Activated T-helper 17 cell treated with anti-CD3 and anti-CD28 coated beads, Interleukin-2, amount 50 U/mL, for 72 hours (primary cell): Measurements from ENCODE around the gene AP1M1. TPM values are rescaled to one million over a fixed set of nuclear protein-coding genes. Genes with fewer than 3 reads are reported as not detected.
A peak's percentile ranks its signal among the peaks of the same experiment; 100 is the strongest.

Experiments used
- ATAC-seq: fragments of 150-1000 bp; cut with Tn5 transposase; replicated peaks from 2 replicates; pipeline ENCODE4 v1.10.0; 2021; ENCODE audit warnings: mild to moderate bottlenecking, moderate library complexity
- H3K27ac Mint-ChIP-seq: one replicate; pipeline ENCODE4 v1.8.0; 2022; ENCODE audit warnings: mixed read lengths
- H3K27me3 Mint-ChIP-seq: one replicate; pipeline ENCODE4 v1.8.0; 2022; ENCODE audit warnings: mixed read lengths
- H3K36me3 Mint-ChIP-seq: one replicate; pipeline ENCODE4 v1.8.0; 2022; ENCODE audit warnings: low read depth, mild to moderate bottlenecking, mixed read lengths
- H3K4me1 Mint-ChIP-seq: one replicate; pipeline ENCODE4 v1.8.0; 2022; ENCODE audit warnings: mixed read lengths
- H3K4me3 Mint-ChIP-seq: one replicate; pipeline ENCODE4 v1.8.0; 2022; ENCODE audit warnings: mild to moderate bottlenecking, mixed read lengths
- H3K9me3 Mint-ChIP-seq: one replicate; pipeline ENCODE4 v1.8.0; 2022; ENCODE audit warnings: mixed read lengths
- total RNA-seq, 2 donors: library from RNA; stranded (reverse); gene quantifications; one replicate each; pipeline ENCODE4 v1.2.3, GENCODE V29; 2022

AP1M1 gene
- total RNA-seq, 2 donors from 2014 or later: 103 to 110 TPM

- peak; percentile 96 for ATAC-seq
- no peaks in the 10 kb centered on the region for H3K27me3 Mint-ChIP-seq
- no peak overlapping the region for H3K27ac Mint-ChIP-seq
- H3K9me3 Mint-ChIP-seq: no peaks in the 10 kb centered on the region
- peaks cover 7% of the 10 kb centered on the region for H3K4me1 Mint-ChIP-seq
- H3K4me3 Mint-ChIP-seq: no peak overlapping the region
- no peaks in the 10 kb centered on the region for H3K36me3 Mint-ChIP-seq
These were observed 49.9 kb downstream of the AP1M1 start for GRCh38 chr19:16247353-16248182.

DNA sequence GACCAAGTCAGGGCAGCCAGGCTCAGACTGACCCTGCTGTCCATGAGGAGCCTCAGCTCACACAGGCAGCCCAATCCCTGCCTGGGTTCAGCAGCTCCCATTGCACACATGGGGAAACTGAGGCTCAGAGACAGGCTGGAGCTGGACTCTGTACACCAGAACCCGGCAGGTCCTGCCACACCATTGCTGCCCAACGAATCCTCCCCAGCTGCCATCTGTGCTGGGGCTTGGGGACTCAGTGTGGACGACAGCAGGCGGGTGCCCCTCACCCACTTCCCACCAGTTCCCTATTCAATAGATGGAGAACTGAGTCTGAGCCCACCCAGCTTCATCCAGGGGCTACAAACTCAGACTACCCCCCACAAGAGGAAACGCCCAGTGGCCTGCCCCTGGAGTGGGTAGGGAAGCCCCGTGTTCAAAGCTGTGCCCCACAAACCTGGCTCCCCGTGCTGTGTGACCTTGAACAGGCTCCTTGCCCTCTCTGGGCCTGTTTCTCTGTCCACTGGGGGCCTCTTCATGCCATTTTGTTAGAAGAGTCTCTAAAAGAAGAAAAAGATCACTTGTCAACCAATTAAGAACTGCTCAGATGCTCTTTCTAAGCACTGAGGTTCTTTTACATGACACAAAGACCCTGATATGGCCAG is 50.8 kb downstream of the AP1M1 start:
- Mint-ChIP-seq H3K27me3 (no peaks in the 10 kb centered on the region), H3K9me3 (no peaks in the 10 kb centered on the region), H3K27ac (no peak overlapping the region), H3K4me1 (peaks cover 7% of the 10 kb centered on the region), H3K4me3 (no peak overlapping the region), H3K36me3 (no peaks in the 10 kb centered on the region)
- no peak for ATAC-seq

- H3K27me3 Mint-ChIP-seq: no peaks in the 10 kb centered on the region
- H3K36me3 Mint-ChIP-seq: no peaks in the 10 kb centered on the region
- H3K4me1 Mint-ChIP-seq: peaks cover 8% of the 10 kb centered on the region
- H3K9me3 Mint-ChIP-seq: no peaks in the 10 kb centered on the region
- no peak overlapping the region for H3K4me3 Mint-ChIP-seq
- no peak overlapping the region for H3K27ac Mint-ChIP-seq
- no peak for ATAC-seq
These were observed 52.2 kb downstream of the AP1M1 start for GRCh38 chr19:16249826-16250404.

- no peak overlapping the region for H3K27ac Mint-ChIP-seq
- ATAC-seq: no peak
- no peaks in the 10 kb centered on the region for H3K9me3 Mint-ChIP-seq
- peaks cover 7% of the 10 kb centered on the region for H3K4me1 Mint-ChIP-seq
- no peak overlapping the region for H3K4me3 Mint-ChIP-seq
- no peaks in the 10 kb centered on the region for H3K36me3 Mint-ChIP-seq
- no peaks in the 10 kb centered on the region for H3K27me3 Mint-ChIP-seq
These were observed 54.9 kb downstream of the AP1M1 start for GRCh38 chr19:16252459-16253205.

- ATAC-seq: no peak
- Mint-ChIP-seq H3K4me1 (peaks cover 10% of the 10 kb centered on the region), H3K27ac (no peak overlapping the region), H3K27me3 (no peaks in the 10 kb centered on the region), H3K36me3 (no peaks in the 10 kb centered on the region), H3K4me3 (no peak overlapping the region), H3K9me3 (no peaks in the 10 kb centered on the region)
These were observed 57.2 kb downstream of the AP1M1 start for GRCh38 chr19:16254851-16255408.

DNA sequence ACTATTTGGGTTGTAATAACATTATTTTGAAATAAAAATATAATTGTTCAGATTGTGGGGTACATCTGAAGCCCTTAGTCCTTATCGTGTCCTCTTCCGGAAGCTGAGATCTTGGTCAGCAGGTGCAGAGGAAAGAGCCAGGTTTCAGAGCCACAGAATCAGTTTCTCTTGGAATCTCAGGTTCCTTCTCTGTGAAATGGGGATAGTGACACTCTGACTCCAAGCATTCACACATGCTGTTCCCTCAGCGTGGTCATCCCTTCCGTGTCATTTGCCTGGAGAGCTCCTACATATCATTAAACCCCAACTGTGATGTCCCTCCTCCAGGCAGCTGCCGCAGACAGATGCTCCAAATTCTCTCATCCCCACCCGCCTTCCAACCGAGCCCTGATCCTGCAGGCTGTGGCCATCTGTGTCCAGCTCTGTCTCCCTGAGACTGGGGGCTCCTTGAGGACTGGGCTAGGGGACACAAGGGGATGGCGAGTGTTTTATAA is 59.8 kb downstream of the AP1M1 start:
- H3K27me3 Mint-ChIP-seq: no peaks in the 10 kb centered on the region
- H3K36me3 Mint-ChIP-seq: no peaks in the 10 kb centered on the region
- ATAC-seq: no peak
- H3K4me3 Mint-ChIP-seq: no peak overlapping the region
- peaks cover 23% of the 10 kb centered on the region for H3K4me1 Mint-ChIP-seq
- H3K27ac Mint-ChIP-seq: no peak overlapping the region
- no peaks in the 10 kb centered on the region for H3K9me3 Mint-ChIP-seq

DNA sequence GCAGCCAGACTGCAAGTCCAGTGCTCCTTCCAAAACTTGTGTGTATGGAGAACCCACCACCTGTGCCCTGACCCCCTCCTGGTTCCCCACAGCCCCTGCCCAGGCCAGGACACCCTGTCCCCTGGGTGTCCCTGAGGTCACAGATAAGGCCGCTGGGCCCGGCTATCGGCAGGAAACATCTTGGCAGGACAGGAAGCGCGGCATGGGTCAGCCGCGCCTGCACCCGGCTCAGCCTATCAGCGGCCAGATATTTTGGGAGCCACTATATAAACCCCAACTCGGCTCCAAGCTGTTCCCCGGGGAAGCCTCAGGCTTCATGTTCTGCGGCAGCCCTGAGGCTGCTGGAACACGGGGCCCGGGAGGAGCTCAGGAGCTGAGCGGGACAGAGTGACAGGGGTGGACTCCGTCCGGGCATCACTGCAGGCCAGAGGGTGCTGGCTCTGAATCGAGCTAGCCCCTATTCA is 60.8 kb downstream of the AP1M1 start:
- H3K27me3 Mint-ChIP-seq: no peaks in the 10 kb centered on the region
- H3K36me3 Mint-ChIP-seq: no peaks in the 10 kb centered on the region
- ATAC-seq: no peak
- H3K9me3 Mint-ChIP-seq: no peaks in the 10 kb centered on the region
- H3K27ac Mint-ChIP-seq: no peak overlapping the region
- H3K4me1 Mint-ChIP-seq: peaks cover 26% of the 10 kb centered on the region
- H3K4me3 Mint-ChIP-seq: no peak overlapping the region

GRCh38 chr19:16259385-16260159 is 61.9 kb downstream of the AP1M1 start:
- no peaks in the 10 kb centered on the region for H3K9me3 Mint-ChIP-seq
- H3K4me1 Mint-ChIP-seq: peaks cover 26% of the 10 kb centered on the region
- H3K36me3 Mint-ChIP-seq: no peaks in the 10 kb centered on the region
- ATAC-seq: peak; percentile 47
- peak overlapping the region; percentile 78 for H3K27ac Mint-ChIP-seq
- H3K4me3 Mint-ChIP-seq: peak overlapping the region; percentile 39
- H3K27me3 Mint-ChIP-seq: no peaks in the 10 kb centered on the region

- Mint-ChIP-seq H3K9me3 (no peaks in the 10 kb centered on the region), H3K4me3 (peak overlapping the region; percentile 39), H3K27me3 (no peaks in the 10 kb centered on the region), H3K36me3 (no peaks in the 10 kb centered on the region), H3K27ac (no peak overlapping the region), H3K4me1 (peaks cover 21% of the 10 kb centered on the region)
- no peak for ATAC-seq
These were observed 62.6 kb downstream of the AP1M1 start for GRCh38 chr19:16260160-16260811.

- Mint-ChIP-seq H3K27me3 (no peaks in the 10 kb centered on the region), H3K4me3 (no peak overlapping the region), H3K4me1 (peaks cover 21% of the 10 kb centered on the region), H3K27ac (peak overlapping the region; percentile 6), H3K36me3 (no peaks in the 10 kb centered on the region), H3K9me3 (no peaks in the 10 kb centered on the region)
- no peak for ATAC-seq
These were observed 63.1 kb downstream of the AP1M1 start for GRCh38 chr19:16260812-16261161.

GRCh38 chr19:16261584-16262368 is 64.1 kb downstream of the AP1M1 start:
- H3K27me3 Mint-ChIP-seq: no peaks in the 10 kb centered on the region
- H3K27ac Mint-ChIP-seq: peak overlapping the region; percentile 80
- ATAC-seq: peak; percentile 20
- H3K4me1 Mint-ChIP-seq: peaks cover 27% of the 10 kb centered on the region
- no peaks in the 10 kb centered on the region for H3K36me3 Mint-ChIP-seq
- no peaks in the 10 kb centered on the region for H3K9me3 Mint-ChIP-seq
- H3K4me3 Mint-ChIP-seq: peak overlapping the region; percentile 61

- H3K27me3 Mint-ChIP-seq: no peaks in the 10 kb centered on the region
- H3K36me3 Mint-ChIP-seq: no peaks in the 10 kb centered on the region
- H3K4me1 Mint-ChIP-seq: peaks cover 31% of the 10 kb centered on the region
- H3K27ac Mint-ChIP-seq: peak overlapping the region; percentile 80
- H3K9me3 Mint-ChIP-seq: no peaks in the 10 kb centered on the region
- H3K4me3 Mint-ChIP-seq: peak overlapping the region; percentile 61
- no peak for ATAC-seq
These were observed 64.9 kb downstream of the AP1M1 start for GRCh38 chr19:16262618-16263017.
